Epithelial cell of esophagus (primary cell): ENCODE results near the gene MAP3K2.

Source experiments
- DNase-seq: peaks from one replicate; pipeline ENCODE4 v3.0.0; 2010; ENCODE audit warnings: low read depth
- H3K4me3 ChIP-seq: 2 replicates; pipeline ENCODE4 v1.5.1; 2011; ENCODE audit warnings: mild to moderate bottlenecking, low read length, control low read depth
- TF ChIP-seq, protein P1 (sequence below): IDR thresholded peaks from 2 replicates; pipeline ENCODE4 v1.5.1; 2011; ENCODE audit warnings: low read depth, mild to moderate bottlenecking, low read length, control low read depth, inconsistent platforms; ENCODE audit not compliant: insufficient read depth; ENCODE audit errors: missing control alignments

MAP3K2 gene

DNA sequence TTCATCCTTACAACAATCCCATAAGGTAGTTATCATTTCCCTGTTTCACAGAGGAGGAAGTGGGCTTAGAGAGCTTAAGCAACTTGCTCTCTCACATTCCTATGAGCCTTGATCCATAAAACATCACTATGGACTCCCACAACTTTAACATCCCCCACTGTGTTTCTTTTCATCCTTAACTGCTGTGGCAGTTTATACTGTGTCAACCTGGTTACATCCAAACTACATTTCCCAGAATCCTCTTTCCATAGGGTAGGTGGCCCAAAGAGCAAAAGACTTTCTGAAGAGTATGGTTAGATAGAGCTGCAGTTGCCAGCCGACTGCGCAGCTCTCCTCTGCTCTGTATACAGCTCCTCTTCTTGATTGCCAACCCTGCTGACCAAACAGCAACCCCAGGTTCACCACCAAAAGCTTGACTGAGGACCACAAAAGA lies 22.5 kb downstream of the MAP3K2 start:
- H3K4me3 ChIP-seq, result no peak overlapping the region
- TF ChIP-seq, protein P1, sequence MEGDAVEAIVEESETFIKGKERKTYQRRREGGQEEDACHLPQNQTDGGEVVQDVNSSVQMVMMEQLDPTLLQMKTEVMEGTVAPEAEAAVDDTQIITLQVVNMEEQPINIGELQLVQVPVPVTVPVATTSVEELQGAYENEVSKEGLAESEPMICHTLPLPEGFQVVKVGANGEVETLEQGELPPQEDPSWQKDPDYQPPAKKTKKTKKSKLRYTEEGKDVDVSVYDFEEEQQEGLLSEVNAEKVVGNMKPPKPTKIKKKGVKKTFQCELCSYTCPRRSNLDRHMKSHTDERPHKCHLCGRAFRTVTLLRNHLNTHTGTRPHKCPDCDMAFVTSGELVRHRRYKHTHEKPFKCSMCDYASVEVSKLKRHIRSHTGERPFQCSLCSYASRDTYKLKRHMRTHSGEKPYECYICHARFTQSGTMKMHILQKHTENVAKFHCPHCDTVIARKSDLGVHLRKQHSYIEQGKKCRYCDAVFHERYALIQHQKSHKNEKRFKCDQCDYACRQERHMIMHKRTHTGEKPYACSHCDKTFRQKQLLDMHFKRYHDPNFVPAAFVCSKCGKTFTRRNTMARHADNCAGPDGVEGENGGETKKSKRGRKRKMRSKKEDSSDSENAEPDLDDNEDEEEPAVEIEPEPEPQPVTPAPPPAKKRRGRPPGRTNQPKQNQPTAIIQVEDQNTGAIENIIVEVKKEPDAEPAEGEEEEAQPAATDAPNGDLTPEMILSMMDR, result no peak
- DNase-seq, result no peak

DNA sequence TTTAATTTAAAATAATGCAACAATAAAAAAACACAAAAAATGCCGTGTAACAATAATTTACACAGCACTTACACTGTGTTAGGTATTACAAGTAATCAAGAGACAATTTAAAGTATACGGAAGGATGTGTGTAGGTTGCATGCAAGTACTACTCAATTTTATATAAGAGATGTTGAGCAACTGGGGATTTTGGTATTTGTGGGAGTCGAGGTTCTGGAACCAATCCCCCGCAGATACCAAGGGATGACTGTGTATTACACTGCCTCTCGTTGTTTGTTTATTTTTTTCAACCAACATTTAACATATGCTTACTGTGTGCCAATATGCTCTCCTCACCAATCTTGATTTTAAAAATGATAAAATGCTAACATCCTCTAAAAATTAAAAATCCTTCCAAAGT lies 24.8 kb downstream of the MAP3K2 start:
- TF ChIP-seq, protein P1, result no peak
- H3K4me3 ChIP-seq, result no peak overlapping the region
- DNase-seq, result no peak

DNA sequence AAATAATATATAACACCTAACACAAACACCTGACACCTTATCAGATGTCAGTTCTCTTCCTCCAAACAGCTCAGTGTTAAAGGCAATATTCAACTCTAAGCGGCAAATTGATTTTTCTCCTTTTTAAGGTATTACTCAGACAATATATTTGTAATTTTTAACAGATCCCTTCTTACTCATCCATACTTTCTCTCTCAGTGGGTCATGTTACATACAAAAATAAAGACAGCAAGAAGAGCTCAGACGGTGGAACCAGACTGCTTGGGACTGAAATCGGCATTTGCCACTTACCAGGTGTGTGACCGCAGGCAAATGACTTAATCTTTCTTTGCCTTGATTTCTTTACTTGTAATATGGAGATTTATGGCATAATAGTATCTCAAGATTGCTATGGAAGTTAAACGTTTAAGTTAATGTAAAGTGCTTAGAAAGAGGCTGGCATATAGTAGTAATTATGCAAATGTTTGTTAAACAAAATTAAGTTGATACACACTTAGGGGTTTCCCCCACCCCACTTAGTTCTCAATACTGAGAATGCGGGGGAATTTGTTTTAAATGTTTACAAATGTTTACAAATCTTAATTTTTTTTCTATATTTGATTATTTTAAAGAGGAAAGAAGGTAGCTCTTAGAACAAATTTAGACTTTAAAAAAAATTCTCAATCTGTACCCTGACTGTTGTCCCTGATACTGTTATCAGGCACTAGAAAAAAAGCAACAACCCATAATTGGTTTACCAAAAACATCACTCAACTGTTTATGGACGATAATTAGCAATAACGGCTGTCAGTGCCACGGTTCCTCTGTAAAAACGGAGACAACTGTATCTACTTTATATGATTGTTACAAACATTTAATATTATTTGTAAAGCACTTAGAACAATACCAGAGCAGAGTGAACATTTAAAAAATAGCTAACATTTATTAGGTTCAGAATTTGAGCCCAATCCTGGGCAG lies 25.6 kb downstream of the MAP3K2 start:
- TF ChIP-seq, protein P1, result no peak
- H3K4me3 ChIP-seq, result no peak overlapping the region
- no peak for DNase-seq

- DNase-seq, result no peak
Observed at GRCh38 chr2:127360242-127360641, 27.5 kb downstream of the MAP3K2 start.

GRCh38 chr2:127359520-127359919 lies 28.3 kb downstream of the MAP3K2 start:
- no peak overlapping the region for H3K4me3 ChIP-seq
- no peak for DNase-seq
- TF ChIP-seq, protein P1, result no peak

More at GRCh38 chr2:127360242-127360641, 27.5 kb downstream of the MAP3K2 start:
- H3K4me3 ChIP-seq, result no peak overlapping the region
- TF ChIP-seq, protein P1, result no peak

DNA sequence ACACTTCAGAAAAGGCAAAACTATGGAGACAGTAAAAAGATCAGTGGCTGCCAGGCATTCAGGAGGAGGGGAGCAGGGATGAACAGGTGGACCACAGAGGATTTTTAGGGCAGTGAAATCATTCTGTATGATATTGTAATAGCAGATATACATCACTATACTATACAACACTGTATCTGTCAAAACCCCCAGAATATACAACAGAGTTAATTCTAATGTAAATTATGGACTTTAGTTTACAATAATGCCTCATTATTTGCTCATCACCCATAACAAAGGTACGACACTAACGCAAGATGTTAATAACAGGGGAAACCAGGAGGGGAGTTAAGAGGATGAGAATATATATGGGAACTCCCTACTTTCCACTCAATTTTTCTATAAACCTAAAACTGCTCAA lies 28.8 kb downstream of the MAP3K2 start:
- no peak overlapping the region for H3K4me3 ChIP-seq

More for the DNA sequence above, 28.8 kb downstream of the MAP3K2 start:
- DNase-seq, result no peak
- TF ChIP-seq, protein P1, result no peak
